Adrenal gland (tissue), 5 donors: Measurements from ENCODE around the gene P2RX2.

Source experiments
- CTCF ChIP-seq, 6 experiments: fragments of 450-650 bp in 4 of 6; fragments of 200-600 bp in 2 of 6; sonication (generic) in 1 of 6; IDR thresholded peaks; 1 replicate in 5 of 6; 2 replicates in 1 of 6; pipeline versions ENCODE4 v1.5.1 to v1.8.0; 2016 to 2021; ENCODE audit warnings: antibody characterized with exemption in 6 of 6, mild to moderate bottlenecking in 2 of 6, moderate library complexity in 1 of 6
- POLR2A ChIP-seq, 2 donors: fragments of 450-650 bp; IDR thresholded peaks; one replicate each; pipeline ENCODE4 v1.6.1; 2017; ENCODE audit warnings: antibody characterized with exemption in 2 of 2, mild to moderate bottlenecking in 2 of 2, moderate library complexity in 1 of 2
- donor health status: DM: no; HTN: no; CAD: no.

GRCh38 chr12:132604668-132605441 is 13.7 kb upstream of the P2RX2 start:
- TF ChIP-seq CTCF (IDR thresholded peaks at IDR 0.05) (no peak), POLR2A (IDR thresholded peaks at IDR 0.05) (no peak)
